Effector memory CD8-positive, alpha-beta T cell (primary cell): Measurements from ENCODE around the gene OSM.

Source experiments
- ATAC-seq: fragments of 150-1000 bp; cut with Tn5 transposase; replicated peaks from 2 replicates; pipeline ENCODE4 v1.10.0; 2021; ENCODE audit warnings: mild to moderate bottlenecking, moderate library complexity
- DNase-seq, 3 experiments: peaks; one replicate each; pipeline ENCODE4 v3.0.0; 2021
- H3K27ac Mint-ChIP-seq, 2 donors: one replicate each; pipeline ENCODE4 v1.8.0; 2022; ENCODE audit warnings: mild to moderate bottlenecking in 2 of 2, mixed read lengths in 2 of 2, moderate library complexity in 2 of 2
- H3K27me3 Mint-ChIP-seq, 2 donors: one replicate each; pipeline ENCODE4 v1.8.0; 2022; ENCODE audit warnings: mixed read lengths in 2 of 2
- H3K36me3 Mint-ChIP-seq: one replicate; pipeline ENCODE4 v1.8.0; 2022; ENCODE audit warnings: mild to moderate bottlenecking, moderate library complexity, mixed read lengths; ENCODE audit not compliant: insufficient read depth
- H3K4me1 Mint-ChIP-seq, 2 donors: one replicate each; pipeline ENCODE4 v1.8.0; 2022; ENCODE audit warnings: low read depth in 2 of 2, mixed read lengths in 2 of 2
- H3K4me3 Mint-ChIP-seq, 2 donors: one replicate each; pipeline ENCODE4 v1.8.0; 2022; ENCODE audit warnings: mild to moderate bottlenecking in 2 of 2, mixed read lengths in 2 of 2, moderate library complexity in 2 of 2
- H3K9me3 Mint-ChIP-seq, 2 donors: one replicate each; pipeline ENCODE4 v1.8.0; 2022; ENCODE audit warnings: mixed read lengths in 2 of 2

The OSM gene

DNA sequence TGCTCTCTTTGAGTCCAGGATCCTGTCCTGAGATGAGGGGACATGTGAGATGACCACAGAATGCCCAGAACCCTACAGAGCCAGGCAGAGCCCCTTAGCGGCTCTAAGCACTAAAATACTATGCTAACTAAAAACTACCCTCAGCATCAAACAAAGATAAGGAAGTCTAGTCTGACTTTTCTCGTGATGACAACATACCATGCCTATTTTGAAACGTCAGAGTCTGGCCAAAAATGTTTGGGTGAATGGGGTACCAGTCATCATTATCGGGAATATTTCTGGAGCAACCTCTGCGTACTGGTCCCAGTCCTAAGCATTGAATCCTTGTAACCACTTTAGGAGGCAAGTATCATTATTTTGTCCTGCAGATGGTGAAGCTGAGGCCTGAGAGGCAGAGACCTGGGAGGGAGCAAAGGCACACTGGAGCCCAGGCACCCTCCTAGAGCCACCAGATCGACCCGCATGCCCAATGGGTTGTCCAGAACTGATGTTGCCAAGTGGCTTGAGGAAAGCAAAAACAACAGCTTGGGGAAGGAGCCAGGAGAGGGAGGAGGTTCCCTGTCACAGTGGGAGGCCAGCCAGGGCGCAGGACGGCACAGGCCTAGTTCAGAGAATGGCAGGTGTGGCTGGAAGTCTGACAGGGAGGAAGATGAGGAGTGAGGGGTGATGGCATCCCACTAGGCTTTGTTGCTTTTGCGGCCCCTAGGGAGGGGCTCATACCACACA lies 7.2 kb upstream of the OSM start:
- Mint-ChIP-seq H3K27me3 (peaks cover 18 to 35% of the 10 kb centered on the region in 2 donors), H3K27ac (peak overlapping the region; percentile 65 to 78), H3K4me1 (peaks cover 15 to 29% of the 10 kb centered on the region in 2 donors), H3K9me3 (no peaks in the 10 kb centered on the region), H3K4me3 (no peak overlapping the region), H3K36me3 (no peaks in the 10 kb centered on the region)
- no peak for DNase-seq
- no peak for ATAC-seq

DNA sequence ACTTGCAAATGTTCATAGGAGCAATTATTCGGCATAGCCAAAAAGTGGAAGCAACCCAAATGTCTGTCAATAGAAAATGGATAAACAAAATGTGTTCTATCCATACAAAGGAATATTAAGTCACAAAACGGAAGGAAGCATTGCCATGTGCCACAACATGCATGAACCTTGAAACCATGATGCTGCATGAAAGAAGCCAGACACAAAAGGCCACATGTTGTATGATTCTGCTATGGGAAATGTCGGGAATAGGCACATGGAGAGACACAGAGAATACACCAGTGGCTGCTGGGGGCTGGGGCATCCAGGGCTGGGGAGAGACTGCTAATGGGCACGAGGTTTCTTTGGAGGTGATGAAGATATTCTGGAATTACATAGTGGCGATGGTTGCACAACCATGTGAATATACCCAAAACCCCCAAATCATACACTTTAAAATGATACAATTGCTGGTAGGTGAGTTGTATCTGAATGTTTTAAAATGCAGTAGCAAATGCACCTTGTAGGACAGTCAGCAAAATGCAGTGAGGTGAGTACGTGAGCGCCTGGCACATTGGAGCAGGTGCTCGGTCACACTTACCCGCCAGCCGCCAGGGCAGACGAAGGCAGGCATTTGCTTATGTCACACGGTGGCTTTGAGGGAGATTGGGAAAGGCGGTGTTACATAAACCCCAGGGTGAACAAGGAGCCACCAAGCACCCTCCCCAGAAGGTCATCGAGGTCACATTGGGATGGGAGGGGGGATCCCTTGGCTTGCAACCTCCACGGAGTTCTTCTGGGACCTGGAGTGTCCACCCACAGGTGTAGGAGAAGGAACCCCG lies 6.3 kb upstream of the OSM start:
- H3K36me3 Mint-ChIP-seq: peaks cover 5% of the 10 kb centered on the region
- no peak for ATAC-seq
- H3K27ac Mint-ChIP-seq: peak overlapping the region in 1 of 2 donors; percentile 73
- H3K27me3 Mint-ChIP-seq: peaks cover 13 to 27% of the 10 kb centered on the region in 2 donors
- DNase-seq: no peak
- H3K4me1 Mint-ChIP-seq: peaks cover 22 to 33% of the 10 kb centered on the region in 2 donors
- H3K9me3 Mint-ChIP-seq: no peaks in the 10 kb centered on the region
- H3K4me3 Mint-ChIP-seq: no peak overlapping the region

DNA sequence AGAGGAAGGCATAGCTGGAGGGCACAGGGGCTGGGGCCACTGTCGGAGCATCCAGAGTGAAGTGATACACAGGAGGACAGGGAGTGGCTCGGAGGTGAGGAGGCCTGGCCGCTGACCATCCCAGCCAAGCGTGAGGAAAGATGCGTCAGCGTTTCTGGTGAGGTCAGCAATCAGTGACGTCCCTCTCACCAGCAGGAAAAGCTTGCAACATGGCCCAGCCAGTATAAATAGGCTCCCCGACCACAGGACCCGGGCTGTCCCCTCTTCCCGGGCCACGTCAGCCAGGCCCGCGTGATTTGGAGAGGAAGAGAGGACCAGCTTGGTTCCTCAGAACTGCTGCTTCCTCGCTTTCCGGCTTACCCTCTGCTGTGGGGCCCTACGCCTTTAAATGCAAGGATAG lies 4.2 kb upstream of the OSM start:
- ATAC-seq (no peak), DNase-seq (no peak)
- peaks cover 2 to 12% of the 10 kb centered on the region in 2 donors for H3K27me3 Mint-ChIP-seq
- H3K27ac Mint-ChIP-seq: no peak overlapping the region
- no peak overlapping the region for H3K4me3 Mint-ChIP-seq
- peaks cover 25% of the 10 kb centered on the region for H3K36me3 Mint-ChIP-seq
- H3K4me1 Mint-ChIP-seq: peaks cover 35 to 42% of the 10 kb centered on the region in 2 donors
- H3K9me3 Mint-ChIP-seq: no peaks in the 10 kb centered on the region

DNA sequence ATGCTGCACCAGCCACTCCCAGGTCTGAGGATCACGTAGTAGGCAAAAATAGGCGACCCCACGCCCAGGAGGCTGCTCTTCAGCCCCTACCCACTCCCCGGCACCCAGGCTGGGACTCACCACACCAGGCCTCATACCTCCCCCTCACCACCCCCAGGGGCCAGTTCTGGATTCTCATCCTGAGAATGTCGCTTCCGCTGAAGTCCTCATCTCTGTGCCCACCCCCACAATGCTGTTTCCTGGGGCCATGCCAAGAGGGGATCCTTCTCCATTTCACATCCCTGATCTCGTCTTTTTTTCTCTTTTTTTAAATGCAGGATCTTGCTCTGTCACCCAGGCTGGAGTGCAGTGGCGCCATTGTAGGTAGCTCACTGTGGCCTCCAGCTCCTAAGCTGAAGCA lies 1.7 kb upstream of the OSM start:
- Mint-ChIP-seq H3K27me3 (no peaks in the 10 kb centered on the region), H3K27ac (peak overlapping the region; percentile 97 to 98), H3K9me3 (no peaks in the 10 kb centered on the region), H3K4me1 (peaks cover 35 to 39% of the 10 kb centered on the region in 2 donors), H3K36me3 (peaks cover 37% of the 10 kb centered on the region), H3K4me3 (peak overlapping the region; percentile 86 to 89)
- no peak for DNase-seq
- no peak for ATAC-seq

DNA sequence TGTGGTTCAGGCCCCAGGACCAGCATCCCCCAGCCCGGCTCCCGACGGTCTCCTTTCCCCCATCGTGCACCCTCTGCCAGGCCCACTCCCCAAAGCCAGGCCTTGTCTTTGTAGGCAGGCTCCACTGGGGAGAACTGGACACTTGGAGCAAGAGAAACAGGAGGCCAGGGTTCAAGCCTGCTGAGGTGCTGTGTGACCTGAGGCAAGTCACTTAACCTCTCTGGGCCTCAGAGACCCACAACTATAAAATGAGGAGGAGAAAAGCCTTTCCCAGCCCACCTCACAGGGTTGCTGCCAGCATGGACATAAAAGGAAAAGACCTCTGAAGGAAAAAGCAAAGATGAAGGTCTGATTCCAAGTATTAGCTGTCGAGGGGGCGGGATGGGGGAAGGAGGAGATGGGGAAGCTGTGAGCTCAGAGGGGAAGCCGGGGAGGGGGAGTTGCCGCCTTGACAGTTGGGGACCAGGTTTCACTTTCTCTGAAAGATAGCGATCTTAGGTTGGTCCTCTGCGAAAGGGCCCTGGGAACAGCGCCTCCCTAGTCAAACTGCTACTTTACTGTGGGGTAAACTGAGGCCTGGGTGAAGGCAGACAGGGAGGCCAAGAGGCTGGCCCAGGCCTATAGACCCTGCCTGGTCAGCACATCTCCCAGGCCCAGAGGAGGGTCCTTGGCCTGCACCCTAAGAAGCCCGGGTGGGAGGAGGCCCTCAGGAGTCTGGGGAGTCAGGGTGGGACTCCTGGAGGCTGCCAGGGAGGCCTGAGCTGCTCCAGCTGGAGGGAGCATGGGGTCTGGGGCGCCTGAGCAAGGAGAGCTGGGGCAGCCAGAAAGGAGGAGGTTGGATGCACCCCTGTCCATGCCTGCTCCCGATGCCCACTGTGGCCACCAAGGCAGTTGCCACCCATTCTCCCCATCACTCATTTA lies 991 bp upstream of the OSM start:
- peaks cover 38 to 45% of the 10 kb centered on the region in 2 donors for H3K4me1 Mint-ChIP-seq
- H3K9me3 Mint-ChIP-seq: no peaks in the 10 kb centered on the region
- no peaks in the 10 kb centered on the region for H3K27me3 Mint-ChIP-seq
- ATAC-seq (peak; percentile 8), DNase-seq (peak in 2 of 3 experiments; percentile 42 to 45)
- H3K27ac Mint-ChIP-seq: peak overlapping the region; percentile 97 to 98
- H3K36me3 Mint-ChIP-seq: peaks cover 40% of the 10 kb centered on the region
- peak overlapping the region; percentile 86 to 89 for H3K4me3 Mint-ChIP-seq

DNA sequence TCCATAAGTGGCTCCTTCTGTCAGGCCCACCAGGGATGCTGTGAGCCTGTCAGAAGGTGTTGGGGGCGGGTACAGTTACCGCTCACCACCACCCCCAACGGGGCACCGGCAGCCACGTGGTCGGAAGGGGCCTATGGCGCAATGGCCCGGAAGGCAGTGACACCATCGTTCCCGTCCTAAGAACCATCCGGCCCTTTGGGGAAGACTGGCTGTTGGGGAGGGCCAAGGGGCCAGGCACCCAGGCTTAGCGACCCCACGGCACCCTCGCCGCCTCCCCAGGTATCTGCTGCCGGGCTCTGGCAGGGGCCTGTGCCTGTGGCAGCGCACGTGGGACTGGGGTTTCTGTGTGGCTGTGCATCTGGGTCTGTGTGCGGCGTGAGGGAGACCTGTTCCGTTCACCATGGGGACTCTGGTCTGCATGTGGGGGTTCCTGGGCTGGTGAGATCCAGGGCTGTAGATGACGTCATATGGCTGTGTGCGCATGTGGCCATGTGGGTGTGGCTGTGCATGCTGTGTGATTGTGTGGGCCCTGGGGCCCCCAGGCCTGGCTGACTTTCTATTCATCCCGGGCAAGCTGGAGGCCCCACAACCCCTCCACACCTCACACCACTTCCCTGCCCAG lies 717 bp downstream of the OSM start:
- H3K4me1 Mint-ChIP-seq: peaks cover 43 to 46% of the 10 kb centered on the region in 2 donors
- peak overlapping the region; percentile 97 to 98 for H3K27ac Mint-ChIP-seq
- H3K36me3 Mint-ChIP-seq: peaks cover 40% of the 10 kb centered on the region
- DNase-seq (peak; percentile 82 to 84 (median 83)), ATAC-seq (peak; percentile 73)
- no peaks in the 10 kb centered on the region for H3K9me3 Mint-ChIP-seq
- no peaks in the 10 kb centered on the region for H3K27me3 Mint-ChIP-seq
- peak overlapping the region; percentile 86 to 89 for H3K4me3 Mint-ChIP-seq

DNA sequence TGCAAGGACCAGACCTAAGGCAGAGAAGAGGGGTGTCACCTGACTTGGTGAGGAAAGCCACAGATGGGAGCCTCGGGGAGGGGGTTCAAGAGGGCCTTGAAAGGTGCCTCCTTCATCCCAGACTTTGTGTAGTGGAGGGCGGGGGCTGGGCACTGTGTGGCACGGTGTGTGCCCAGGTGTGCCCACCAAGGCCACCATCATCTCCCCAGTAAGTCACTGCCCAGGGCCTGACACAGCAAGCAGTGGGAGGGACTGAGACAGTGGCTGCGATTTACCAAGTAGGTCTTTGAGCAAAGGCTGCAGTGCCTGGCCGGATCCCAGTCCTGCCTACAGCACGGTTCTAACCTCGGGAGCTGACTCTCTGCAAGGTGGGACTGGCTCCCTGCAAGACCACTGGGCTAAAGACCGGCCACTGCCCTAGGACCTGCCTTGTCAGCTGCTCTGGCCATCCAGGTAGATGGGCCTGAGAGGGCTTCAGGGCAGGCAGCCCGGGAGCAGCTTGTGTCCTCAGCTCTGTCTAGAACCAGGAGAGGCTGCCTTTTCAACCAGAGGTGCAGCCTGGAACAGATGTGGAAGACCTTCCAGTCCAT lies 1.4 kb downstream of the OSM start:
- H3K27ac Mint-ChIP-seq: peak overlapping the region; percentile 97 to 98
- no peaks in the 10 kb centered on the region for H3K27me3 Mint-ChIP-seq
- peak in 1 of 3 experiments; percentile 15 for DNase-seq
- H3K4me3 Mint-ChIP-seq: peak overlapping the region; percentile 86 to 89
- H3K4me1 Mint-ChIP-seq: peaks cover 43 to 46% of the 10 kb centered on the region in 2 donors
- H3K36me3 Mint-ChIP-seq: peaks cover 40% of the 10 kb centered on the region
- no peak for ATAC-seq
- no peaks in the 10 kb centered on the region for H3K9me3 Mint-ChIP-seq

DNA sequence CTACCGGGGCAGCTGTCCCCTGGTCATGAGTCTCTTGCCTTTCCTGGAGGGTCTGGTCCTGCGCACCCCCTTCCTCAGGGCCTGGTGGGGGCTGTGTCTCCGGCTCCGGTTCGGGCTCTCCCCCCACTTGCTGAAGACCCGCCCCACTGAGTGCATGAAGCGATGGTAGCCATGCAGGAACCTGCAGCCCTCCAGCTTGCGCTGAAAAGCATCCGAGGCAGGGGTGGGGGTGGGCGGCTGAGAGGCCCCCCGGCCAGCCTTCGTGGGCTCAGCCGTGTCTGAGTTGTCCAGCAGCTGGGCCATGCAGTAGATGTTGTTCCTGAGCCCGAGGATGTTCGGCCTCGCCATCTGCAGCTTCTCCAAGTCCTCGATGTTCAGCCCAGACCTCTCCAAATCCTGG lies 2.8 kb downstream of the OSM start:
- H3K27ac Mint-ChIP-seq: no peak overlapping the region
- ATAC-seq: no peak
- H3K4me1 Mint-ChIP-seq: peaks cover 43 to 48% of the 10 kb centered on the region in 2 donors
- H3K36me3 Mint-ChIP-seq: peaks cover 40% of the 10 kb centered on the region
- no peaks in the 10 kb centered on the region for H3K27me3 Mint-ChIP-seq
- no peak for DNase-seq
- H3K4me3 Mint-ChIP-seq: no peak overlapping the region
- no peaks in the 10 kb centered on the region for H3K9me3 Mint-ChIP-seq

DNA sequence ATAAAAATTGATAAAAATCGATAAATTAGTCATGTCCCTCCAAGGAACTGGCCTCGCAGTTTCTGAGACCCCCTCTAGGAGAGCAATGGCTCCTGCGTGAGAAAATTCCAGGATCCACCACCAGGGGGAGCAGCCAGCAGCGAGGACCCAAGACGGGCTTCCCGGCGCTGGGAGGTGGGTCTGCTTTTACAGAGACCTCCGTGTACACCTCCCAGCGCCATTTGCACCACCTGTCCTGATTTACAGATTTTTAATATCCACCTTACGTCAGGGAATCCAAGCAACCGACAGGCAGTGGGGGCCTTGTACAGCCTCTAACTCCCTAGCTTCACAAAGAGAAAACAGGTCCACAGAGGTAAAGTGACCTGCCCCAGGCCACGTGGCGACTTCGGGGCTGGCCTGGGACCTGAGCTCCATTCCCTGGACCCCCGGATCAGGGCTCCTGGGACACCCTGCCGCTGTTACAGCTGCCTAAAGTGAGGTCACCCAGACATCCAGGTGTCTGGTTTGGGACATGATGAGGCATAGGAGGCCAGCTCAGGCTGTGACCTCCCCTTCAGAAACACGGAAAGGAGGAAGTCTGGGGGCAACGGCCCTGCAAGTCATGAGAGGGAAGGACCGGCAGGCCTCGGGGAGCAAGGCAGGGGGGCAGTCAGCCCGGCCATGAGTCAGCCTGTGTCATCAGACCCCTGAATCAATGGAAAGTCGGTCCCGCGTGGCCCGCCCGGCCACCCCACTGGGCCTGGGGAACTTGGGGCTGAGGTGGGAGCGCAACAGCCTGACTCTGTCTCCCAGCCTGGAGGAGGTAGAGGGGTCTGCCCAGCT lies 3.5 kb downstream of the OSM start:
- H3K4me3 Mint-ChIP-seq: peak overlapping the region; percentile 54 to 66
- H3K27me3 Mint-ChIP-seq: no peaks in the 10 kb centered on the region
- H3K9me3 Mint-ChIP-seq: no peaks in the 10 kb centered on the region
- peaks cover 36 to 44% of the 10 kb centered on the region in 2 donors for H3K4me1 Mint-ChIP-seq
- DNase-seq: peak; percentile 76 to 77 (median 77)
- H3K27ac Mint-ChIP-seq: peak overlapping the region; percentile 54 to 68
- peaks cover 37% of the 10 kb centered on the region for H3K36me3 Mint-ChIP-seq
- no peak for ATAC-seq

DNA sequence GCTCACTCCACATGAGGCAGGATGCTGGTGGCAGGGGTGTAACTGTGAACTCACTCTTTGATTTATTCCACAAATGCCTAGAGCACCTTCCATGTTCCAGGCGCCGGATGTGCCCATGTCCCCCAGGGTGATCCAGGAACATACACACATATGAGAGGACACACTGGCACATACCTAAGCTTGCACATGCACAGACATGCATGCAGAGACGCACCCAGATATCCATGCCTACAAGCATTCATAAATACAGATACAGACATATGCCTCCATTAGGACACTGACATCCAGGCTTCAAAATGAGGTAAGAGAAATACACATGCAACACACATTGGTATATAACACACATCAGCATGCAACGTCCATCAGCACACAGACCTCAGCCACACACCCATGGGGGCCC lies 4.5 kb downstream of the OSM start:
- H3K36me3 Mint-ChIP-seq: peaks cover 33% of the 10 kb centered on the region
- no peak for ATAC-seq
- no peaks in the 10 kb centered on the region for H3K9me3 Mint-ChIP-seq
- H3K27me3 Mint-ChIP-seq: no peaks in the 10 kb centered on the region
- H3K4me3 Mint-ChIP-seq: peak overlapping the region in 1 of 2 donors; percentile 42
- H3K27ac Mint-ChIP-seq: peak overlapping the region in 1 of 2 donors; percentile 66
- peaks cover 27 to 34% of the 10 kb centered on the region in 2 donors for H3K4me1 Mint-ChIP-seq
- no peak for DNase-seq

DNA sequence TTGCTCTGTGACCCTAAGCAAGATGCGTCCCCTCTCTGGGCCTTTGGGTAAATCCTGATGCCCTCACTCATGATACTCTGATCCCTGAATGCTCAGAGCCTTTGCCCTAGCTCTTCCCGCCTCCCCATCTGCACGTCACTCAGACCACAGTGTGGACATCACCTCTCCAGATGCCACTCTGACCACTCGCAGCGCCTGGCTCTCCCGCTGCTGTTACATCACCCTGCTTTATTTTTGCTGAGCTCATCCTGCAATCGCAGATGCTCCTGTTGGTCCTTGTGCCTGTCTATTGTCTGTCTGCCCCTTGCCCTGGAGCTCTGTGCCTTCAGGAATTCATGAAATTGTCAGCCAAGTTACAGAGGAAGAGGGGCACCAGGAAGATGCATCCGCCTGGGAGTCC lies 5.5 kb downstream of the OSM start:
- H3K27ac Mint-ChIP-seq: no peak overlapping the region
- H3K9me3 Mint-ChIP-seq: no peaks in the 10 kb centered on the region
- H3K27me3 Mint-ChIP-seq: no peaks in the 10 kb centered on the region
- H3K4me3 Mint-ChIP-seq: no peak overlapping the region
- peaks cover 29% of the 10 kb centered on the region for H3K36me3 Mint-ChIP-seq
- DNase-seq (no peak), ATAC-seq (no peak)
- H3K4me1 Mint-ChIP-seq: peaks cover 20 to 28% of the 10 kb centered on the region in 2 donors

DNA sequence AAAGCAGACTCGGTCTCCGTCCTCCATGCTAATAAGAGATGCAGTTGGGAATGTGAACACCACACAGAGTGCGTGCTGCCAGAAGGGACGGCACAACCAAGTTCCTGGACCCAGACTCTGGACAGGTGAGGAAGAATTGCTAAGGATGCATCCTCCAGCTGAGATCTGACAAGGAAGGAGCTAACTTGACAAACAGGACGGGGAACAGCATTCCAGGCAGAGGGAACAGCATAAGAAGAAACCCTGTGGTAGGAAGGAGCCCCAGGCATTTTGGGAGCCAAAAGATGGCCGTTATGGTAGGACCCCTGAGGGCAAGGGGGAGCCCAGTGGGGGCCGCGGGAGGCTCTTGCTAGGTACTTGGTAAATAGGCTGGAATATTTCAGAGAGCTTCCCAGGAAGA lies 6.0 kb downstream of the OSM start:
- no peaks in the 10 kb centered on the region for H3K27me3 Mint-ChIP-seq
- ATAC-seq: no peak
- H3K27ac Mint-ChIP-seq: no peak overlapping the region
- H3K4me3 Mint-ChIP-seq: no peak overlapping the region
- peaks cover 16 to 23% of the 10 kb centered on the region in 2 donors for H3K4me1 Mint-ChIP-seq
- no peaks in the 10 kb centered on the region for H3K9me3 Mint-ChIP-seq
- DNase-seq: no peak
- peaks cover 25% of the 10 kb centered on the region for H3K36me3 Mint-ChIP-seq
